Neural progenitor cell (in vitro differentiated cells): ENCODE data around the gene ZNF329. TPM values are rescaled to one million over a fixed set of nuclear protein-coding genes. Genes with fewer than 3 reads are reported as not detected.
A peak's percentile ranks its signal among the peaks of the same experiment; 100 is the strongest.

Source experiments
- DNase-seq: peaks from one replicate; pipeline ENCODE4 v3.0.0-alpha.2; 2016; ENCODE audit warnings: low spot score
- H2AFZ ChIP-seq: fragments of 200-600 bp; sonication (generic); replicated peaks from 2 replicates; pipeline ENCODE4 v1.6.1; 2016; ENCODE audit warnings: antibody characterized with exemption
- H3F3A ChIP-seq: fragments of 200-600 bp; sonication (generic); 2 replicates; pipeline ENCODE4 v1.6.1; 2016; ENCODE audit warnings: antibody characterized with exemption, low read depth
- H3K27ac ChIP-seq: fragments of 200-600 bp; sonication (generic); 2 replicates; pipeline ENCODE4 v1.5.1; 2016; ENCODE audit warnings: mild to moderate bottlenecking
- H3K27me3 ChIP-seq: fragments of 200-600 bp; sonication (generic); 2 replicates; pipeline ENCODE4 v1.6.1; 2016; ENCODE audit warnings: mild to moderate bottlenecking, moderate library complexity
- H3K36me3 ChIP-seq: fragments of 200-600 bp; sonication (generic); 2 replicates; pipeline ENCODE4 v1.5.1; 2016
- H3K4me1 ChIP-seq: fragments of 200-600 bp; sonication (generic); 2 replicates; pipeline ENCODE4 v1.6.1; 2016; ENCODE audit warnings: mixed run types
- H3K4me2 ChIP-seq: fragments of 200-600 bp; sonication (generic); 2 replicates; pipeline ENCODE4 v1.6.1; 2016
- H3K4me3 ChIP-seq: fragments of 200-600 bp; sonication (generic); 2 replicates; pipeline ENCODE4 v1.5.1; 2016
- H3K79me2 ChIP-seq: fragments of 200-600 bp; sonication (generic); 2 replicates; pipeline ENCODE4 v1.6.1; 2016; ENCODE audit warnings: low read depth
- H3K9ac ChIP-seq: fragments of 200-600 bp; sonication (generic); 2 replicates; pipeline ENCODE4 v1.6.1; 2016
- H3K9me3 ChIP-seq: fragments of 200-600 bp; sonication (generic); 2 replicates; pipeline ENCODE4 v1.5.1; 2016; ENCODE audit warnings: low read depth
- H4K20me1 ChIP-seq: fragments of 200-600 bp; sonication (generic); 2 replicates; pipeline ENCODE4 v1.6.1; 2016; ENCODE audit warnings: low read depth
- H3K27ac Mint-ChIP-seq: 3 replicates; pipeline ENCODE4 v1.8.0; 2021; ENCODE audit warnings: mixed read lengths
- H3K27me3 Mint-ChIP-seq: 2 replicates; pipeline ENCODE4 v1.8.0; 2022; ENCODE audit warnings: low read depth, mild to moderate bottlenecking, inconsistent platforms, moderate library complexity, mixed read lengths; ENCODE audit not compliant: insufficient read depth
- H3K36me3 Mint-ChIP-seq: 3 replicates; pipeline ENCODE4 v1.8.0; 2021; ENCODE audit warnings: mixed read lengths
- H3K4me1 Mint-ChIP-seq: 3 replicates; pipeline ENCODE4 v1.8.0; 2021; ENCODE audit warnings: mixed read lengths
- H3K4me3 Mint-ChIP-seq: 3 replicates; pipeline ENCODE4 v1.8.0; 2021; ENCODE audit warnings: mild to moderate bottlenecking, moderate library complexity, mixed read lengths
- H3K9me3 Mint-ChIP-seq: 3 replicates; pipeline ENCODE4 v1.8.0; 2020; ENCODE audit warnings: mixed read lengths
- EZH2 ChIP-seq: fragments of 200-600 bp; sonication (generic); IDR thresholded peaks from 2 replicates; pipeline ENCODE4 v1.6.1; 2017; ENCODE audit warnings: antibody characterized with exemption, mild to moderate bottlenecking, moderate library complexity
- EZH2phosphoT487 ChIP-seq: fragments of 200-600 bp; sonication (generic); IDR thresholded peaks from 2 replicates; pipeline ENCODE4 v1.6.1; 2017; ENCODE audit warnings: antibody characterized with exemption
- total RNA-seq: library from RNA; depleted of rRNA; stranded (reverse); fragments of >200 nt; gene quantifications from 2 replicates; pipeline ENCODE4 v1.2.3, GENCODE V29; 2015; ENCODE audit warnings: low replicate concordance
- TF ChIP-seq, protein P1 (sequence below): fragments of 200-600 bp; sonication (generic); IDR thresholded peaks from 2 replicates; pipeline ENCODE4 v1.5.1; 2017; ENCODE audit warnings: antibody characterized with exemption, mild to moderate bottlenecking

ZNF329 gene
- 28.4 and 36.2 TPM in 2 replicates for total RNA-seq

DNA sequence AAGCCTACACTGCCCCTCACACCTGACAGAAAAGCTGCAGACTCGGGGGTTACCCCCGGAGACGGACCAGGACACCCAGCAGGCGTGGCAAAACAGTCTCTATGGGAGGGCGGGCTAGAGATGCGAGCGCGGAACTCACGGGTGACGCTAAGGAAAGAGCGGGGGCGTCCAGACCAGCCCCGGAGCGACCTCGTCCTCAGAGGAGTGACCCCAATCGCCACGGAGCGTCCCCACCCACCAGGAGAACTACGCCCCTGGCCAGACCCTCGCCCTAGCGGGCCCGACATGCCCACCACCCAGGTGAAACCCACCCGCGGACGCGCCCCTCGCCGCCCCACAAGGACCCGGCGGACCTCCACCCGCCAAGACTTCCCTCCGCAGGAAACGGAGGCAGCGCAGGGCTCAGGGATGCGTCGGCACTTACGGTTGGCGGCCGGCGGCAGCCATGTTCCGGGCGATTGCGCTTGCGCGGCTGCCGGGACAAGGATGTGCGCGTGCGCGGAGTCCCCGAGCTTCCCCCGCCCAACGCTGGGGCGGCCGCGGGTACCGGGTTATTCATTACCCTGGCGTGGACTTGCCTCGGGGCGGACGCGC, at the start of gene ZNF329:
Gene ZNF329, minus strand, starts transcription at position 462 of the 594 bp plus-strand sequence. CDS start 21,286 bp downstream, outside the sequence.
- Histone ChIP-seq H3K36me3 (peaks cover 13% of the 10 kb centered on the region), H3K4me2 (peak within 1 kb of the TSS; percentile 91), H3K27ac (peak within 1 kb of the TSS; percentile 43), H3K79me2 (peaks cover 60% of the 10 kb centered on the region), H4K20me1 (no peaks in the 10 kb centered on the region), H3F3A (peaks cover 7% of the 10 kb centered on the region), H2AFZ (peak within 1 kb of the TSS; percentile 71), H3K4me1 (no peaks in the 10 kb centered on the region), H3K9me3 (peaks cover 21% of the 10 kb centered on the region), H3K4me3 (peak within 1 kb of the TSS; percentile 82), H3K27me3 (no peaks in the 10 kb centered on the region), H3K9ac (peak within 1 kb of the TSS; percentile 64)
- peak; percentile 94 for DNase-seq
- H3K9me3 Mint-ChIP-seq: peaks cover 61% of the 10 kb centered on the region
- H3K4me3 Mint-ChIP-seq: peak within 1 kb of the TSS; percentile 90
- H3K36me3 Mint-ChIP-seq: peaks cover 21% of the 10 kb centered on the region
- peak; percentile 18 for TF ChIP-seq EZH2
- TF ChIP-seq, protein P1, sequence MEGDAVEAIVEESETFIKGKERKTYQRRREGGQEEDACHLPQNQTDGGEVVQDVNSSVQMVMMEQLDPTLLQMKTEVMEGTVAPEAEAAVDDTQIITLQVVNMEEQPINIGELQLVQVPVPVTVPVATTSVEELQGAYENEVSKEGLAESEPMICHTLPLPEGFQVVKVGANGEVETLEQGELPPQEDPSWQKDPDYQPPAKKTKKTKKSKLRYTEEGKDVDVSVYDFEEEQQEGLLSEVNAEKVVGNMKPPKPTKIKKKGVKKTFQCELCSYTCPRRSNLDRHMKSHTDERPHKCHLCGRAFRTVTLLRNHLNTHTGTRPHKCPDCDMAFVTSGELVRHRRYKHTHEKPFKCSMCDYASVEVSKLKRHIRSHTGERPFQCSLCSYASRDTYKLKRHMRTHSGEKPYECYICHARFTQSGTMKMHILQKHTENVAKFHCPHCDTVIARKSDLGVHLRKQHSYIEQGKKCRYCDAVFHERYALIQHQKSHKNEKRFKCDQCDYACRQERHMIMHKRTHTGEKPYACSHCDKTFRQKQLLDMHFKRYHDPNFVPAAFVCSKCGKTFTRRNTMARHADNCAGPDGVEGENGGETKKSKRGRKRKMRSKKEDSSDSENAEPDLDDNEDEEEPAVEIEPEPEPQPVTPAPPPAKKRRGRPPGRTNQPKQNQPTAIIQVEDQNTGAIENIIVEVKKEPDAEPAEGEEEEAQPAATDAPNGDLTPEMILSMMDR: no peak
- H3K27ac Mint-ChIP-seq: peak within 1 kb of the TSS; percentile 37
- H3K4me1 Mint-ChIP-seq: peaks cover 8% of the 10 kb centered on the region
- H3K27me3 Mint-ChIP-seq: peaks cover 7% of the 10 kb centered on the region

DNA sequence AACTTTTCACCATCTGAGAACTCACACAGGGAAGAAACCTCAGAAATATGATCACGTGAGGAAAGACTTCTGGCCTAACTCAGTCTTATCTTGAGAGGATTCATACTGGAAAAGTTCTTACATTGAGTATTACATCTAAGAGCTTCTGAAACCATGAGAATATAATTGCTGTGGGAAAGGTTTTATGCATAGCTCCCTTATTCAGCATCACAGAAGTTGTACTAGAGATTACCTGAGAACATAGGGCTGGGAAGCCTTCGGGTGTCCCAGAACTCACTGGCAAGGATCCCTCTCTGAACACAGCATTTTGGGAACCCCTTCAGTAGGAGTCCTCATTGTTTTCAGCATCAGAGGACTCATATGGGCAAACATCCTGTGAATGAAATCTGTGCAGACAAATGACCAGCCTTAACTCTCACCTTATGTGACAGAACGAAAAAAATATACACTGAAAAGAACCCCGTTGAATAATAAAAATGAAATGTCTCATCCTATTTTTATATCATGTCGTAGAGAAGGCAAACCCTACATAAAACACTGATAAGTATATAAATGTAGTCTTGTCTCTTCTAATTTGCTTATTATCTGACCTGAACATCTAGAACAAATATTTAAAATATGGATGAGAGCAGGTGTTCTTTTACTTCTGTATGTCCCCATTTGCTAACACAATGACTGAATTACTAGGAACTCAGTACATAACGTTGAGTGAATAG, 46.5 kb upstream of the ZNF329 start:
- H3K27ac Mint-ChIP-seq: no peak overlapping the region
- no peak for DNase-seq
- Histone ChIP-seq H3K36me3 (peaks cover 66% of the 10 kb centered on the region), H3F3A (peaks cover 16% of the 10 kb centered on the region), H3K4me2 (no peak overlapping the region), H3K27me3 (no peaks in the 10 kb centered on the region), H4K20me1 (no peaks in the 10 kb centered on the region), H3K4me1 (no peaks in the 10 kb centered on the region), H3K9me3 (peaks cover 80% of the 10 kb centered on the region), H2AFZ (no peak overlapping the region), H3K9ac (no peak overlapping the region), H3K4me3 (peak overlapping the region; percentile 3), H3K27ac (no peak overlapping the region), H3K79me2 (no peaks in the 10 kb centered on the region)
- peaks cover 80% of the 10 kb centered on the region for H3K36me3 Mint-ChIP-seq
- peaks cover 18% of the 10 kb centered on the region for H3K27me3 Mint-ChIP-seq
- H3K4me1 Mint-ChIP-seq: no peaks in the 10 kb centered on the region
- H3K9me3 Mint-ChIP-seq: peaks cover 89% of the 10 kb centered on the region
- TF ChIP-seq, protein P1: no peak
- no peak for TF ChIP-seq EZH2phosphoT487
- no peak overlapping the region for H3K4me3 Mint-ChIP-seq

DNA sequence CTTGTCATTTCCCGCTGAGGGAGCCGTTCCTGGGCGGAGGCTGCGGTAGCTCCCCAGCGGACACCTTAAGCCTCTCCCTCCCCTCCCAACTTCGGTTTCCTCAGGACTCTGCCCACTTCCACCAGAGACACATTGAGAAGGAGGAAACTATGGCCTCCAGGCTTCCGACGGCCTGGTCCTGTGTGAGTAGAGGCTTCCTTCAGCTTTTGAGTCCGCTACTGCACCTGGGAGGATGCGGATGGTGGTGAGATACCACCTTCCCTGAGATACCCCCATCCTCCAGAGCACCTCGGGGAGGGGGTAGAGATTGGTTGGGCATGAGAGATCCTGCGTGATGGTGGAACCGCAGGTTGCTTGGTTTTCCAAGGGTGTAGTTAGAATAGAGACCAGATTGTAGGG, 33.2 kb upstream of the ZNF329 start:
- peaks cover 38% of the 10 kb centered on the region for H3K9me3 ChIP-seq
- TF ChIP-seq EZH2phosphoT487 (no peak), EZH2 (no peak)
- TF ChIP-seq, protein P1: no peak
- H3K9me3 Mint-ChIP-seq: peaks cover 83% of the 10 kb centered on the region
- H3K4me1 Mint-ChIP-seq: peaks cover 8% of the 10 kb centered on the region
- H3K4me3 Mint-ChIP-seq: peak overlapping the region; percentile 92
- peak overlapping the region; percentile 96 for H3K4me3 ChIP-seq
- peak overlapping the region; percentile 99 for H3K27ac ChIP-seq
- H3K4me1 ChIP-seq: no peaks in the 10 kb centered on the region
- H3K27me3 Mint-ChIP-seq: peaks cover 14% of the 10 kb centered on the region
- peaks cover 14% of the 10 kb centered on the region for H3F3A ChIP-seq
- H3K9ac ChIP-seq: peak overlapping the region; percentile 91
- H3K79me2 ChIP-seq: peaks cover 52% of the 10 kb centered on the region
- peak overlapping the region; percentile 46 for H3K27ac Mint-ChIP-seq
- peaks cover 55% of the 10 kb centered on the region for H3K36me3 Mint-ChIP-seq
- H4K20me1 ChIP-seq: no peaks in the 10 kb centered on the region
- peaks cover 42% of the 10 kb centered on the region for H3K36me3 ChIP-seq
- no peaks in the 10 kb centered on the region for H3K27me3 ChIP-seq
- peak overlapping the region; percentile 94 for H3K4me2 ChIP-seq
- peak overlapping the region; percentile 80 for H2AFZ ChIP-seq
- no peak for DNase-seq
